GM12891 (cell line): ENCODE results near the gene FUT2.
A peak's percentile ranks its signal among the peaks of the same experiment; 100 is the strongest.
"Not testable (repeated sequence)": the region's sequence is repeated elsewhere in the genome, so short reads cannot be mapped to it uniquely, and the experiment has no call there.

ENCODE experiments used
- DNase-seq: peaks from one replicate; pipeline ENCODE4 v3.0.0; 2011; ENCODE audit warnings: low spot score; ENCODE audit not compliant: insufficient read length
- FAIRE-seq: peaks from 2 replicates; lab custom pipeline; 2011; peaks lifted over from hg19 to GRCh38; lab: Jason Lieb, UNC
- PAX5 ChIP-seq: IDR thresholded peaks from 2 replicates; pipeline ENCODE4 v1.6.1; 2011; ENCODE audit warnings: low read length, moderate library complexity, mild to moderate bottlenecking; ENCODE audit not compliant: insufficient read depth, severe bottlenecking
- POLR2A ChIP-seq: IDR thresholded peaks from 2 replicates; pipeline ENCODE4 v1.6.1; 2011; ENCODE audit warnings: low read depth, low read length, control low read depth
- POLR2AphosphoS5 ChIP-seq: IDR thresholded peaks from 2 replicates; pipeline ENCODE4 v1.6.1; 2011; ENCODE audit warnings: low read depth, low read length, control low read depth
- POU2F2 ChIP-seq: IDR thresholded peaks from 2 replicates; pipeline ENCODE4 v1.6.1; 2011; ENCODE audit warnings: low read depth, mild to moderate bottlenecking, control low read depth, low read length, moderate library complexity
- SPI1 ChIP-seq: IDR thresholded peaks from 2 replicates; pipeline ENCODE4 v1.6.1; 2011; ENCODE audit warnings: low read depth, low read length, control low read depth
- TAF1 ChIP-seq: IDR thresholded peaks from 2 replicates; pipeline ENCODE4 v1.6.1; 2011; ENCODE audit warnings: low read depth, low read length, control low read depth

Gene FUT2

GRCh38 chr19:48680436-48681126 lies 15.2 kb upstream of the FUT2 start:
- DNase-seq = no peak
- no peak for FAIRE-seq

DNA sequence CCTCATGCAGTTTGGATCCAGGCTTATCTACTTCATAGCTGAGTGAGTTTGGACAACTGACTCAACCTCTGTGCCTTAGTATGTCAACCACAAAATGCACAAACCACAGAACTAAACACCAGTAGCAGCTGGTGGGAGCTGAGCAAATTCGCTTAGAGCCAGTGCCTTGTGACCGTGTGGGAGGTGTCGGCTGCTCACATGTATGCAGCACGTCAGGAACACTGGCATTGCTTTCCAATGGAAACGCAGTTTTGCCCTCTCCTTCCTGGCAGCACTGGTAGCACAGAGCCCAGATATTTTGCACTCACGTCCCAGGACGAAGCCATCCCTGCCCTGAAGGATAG lies 14.7 kb upstream of the FUT2 start:
- FAIRE-seq = peak; percentile 87
- no peak for TF ChIP-seq SPI1
- no peak for TF ChIP-seq TAF1
- TF ChIP-seq POLR2A = no peak
- TF ChIP-seq POU2F2 = no peak
- TF ChIP-seq POLR2AphosphoS5 = no peak
- no peak for TF ChIP-seq PAX5
- DNase-seq = no peak

More at GRCh38 chr19:48680436-48681126, 15.2 kb upstream of the FUT2 start:
- no peak for TF ChIP-seq TAF1
- no peak for TF ChIP-seq POLR2AphosphoS5
- TF ChIP-seq SPI1 = no peak
- no peak for TF ChIP-seq PAX5
- no peak for TF ChIP-seq POLR2A
- TF ChIP-seq POU2F2 = no peak

DNA sequence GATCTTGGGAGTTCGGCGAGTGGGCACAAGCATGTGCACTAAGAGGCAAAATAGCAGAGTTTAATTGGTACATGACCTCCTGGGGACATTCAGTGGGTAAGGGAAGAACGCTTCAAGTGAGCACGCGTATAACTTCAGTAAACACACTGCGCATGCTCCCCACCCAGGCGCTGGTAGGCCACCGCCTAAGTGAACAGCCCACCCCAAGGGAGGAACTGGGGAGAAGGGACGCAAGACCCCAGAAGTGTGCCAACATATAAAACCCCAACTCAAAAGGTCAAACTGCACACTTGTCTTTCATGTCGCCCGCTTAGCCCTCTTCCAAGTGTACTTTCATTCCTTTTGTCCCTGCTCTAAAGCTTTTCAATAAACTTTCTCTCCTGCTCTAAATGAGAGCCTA lies 12.4 kb upstream of the FUT2 start:
- DNase-seq = no peak
- no peak for FAIRE-seq
- no peak for TF ChIP-seq TAF1
- no peak for TF ChIP-seq SPI1
- TF ChIP-seq POLR2AphosphoS5 = no peak
- no peak for TF ChIP-seq POU2F2
- no peak for TF ChIP-seq PAX5
- no peak for TF ChIP-seq POLR2A

- no peak for DNase-seq
- FAIRE-seq = no peak
- TF ChIP-seq SPI1 (no peak), POLR2A (no peak)
Observed at GRCh38 chr19:48685583-48685982, 10.2 kb upstream of the FUT2 start.

- DNase-seq = no peak
Observed at GRCh38 chr19:48686088-48686487, 9.7 kb upstream of the FUT2 start.

GRCh38 chr19:48686637-48687036 lies 9.1 kb upstream of the FUT2 start:
- not testable (repeated sequence) for DNase-seq, FAIRE-seq

More at GRCh38 chr19:48686088-48686487, 9.7 kb upstream of the FUT2 start:
- FAIRE-seq = no peak
- no peak for TF ChIP-seq PAX5
- no peak for TF ChIP-seq POLR2AphosphoS5
- TF ChIP-seq POU2F2 = no peak
- TF ChIP-seq SPI1 = no peak
- no peak for TF ChIP-seq TAF1

DNA sequence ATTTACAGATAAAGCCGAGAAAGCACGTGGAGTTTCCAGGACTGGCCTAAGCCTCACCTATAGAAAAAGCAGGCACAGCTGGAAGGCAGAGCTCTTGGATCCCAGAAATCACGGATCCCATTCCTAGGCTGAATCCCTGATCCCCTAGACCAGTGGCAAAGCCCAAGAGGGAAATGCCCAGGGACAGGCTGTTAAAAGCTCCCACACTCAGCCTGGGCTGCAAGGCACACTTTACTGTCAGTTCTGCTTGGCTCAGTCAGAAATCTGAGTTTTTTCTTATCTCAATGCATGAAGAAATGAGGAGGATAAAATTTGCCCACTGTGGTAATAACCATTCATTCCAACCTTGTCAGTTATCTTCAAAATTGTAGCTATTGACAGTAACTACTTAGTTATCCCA lies 8.0 kb upstream of the FUT2 start:
- DNase-seq = no peak
- FAIRE-seq = no peak
- TF ChIP-seq SPI1 (no peak), POU2F2 (no peak), POLR2A (no peak), PAX5 (no peak), TAF1 (no peak), POLR2AphosphoS5 (no peak)

DNA sequence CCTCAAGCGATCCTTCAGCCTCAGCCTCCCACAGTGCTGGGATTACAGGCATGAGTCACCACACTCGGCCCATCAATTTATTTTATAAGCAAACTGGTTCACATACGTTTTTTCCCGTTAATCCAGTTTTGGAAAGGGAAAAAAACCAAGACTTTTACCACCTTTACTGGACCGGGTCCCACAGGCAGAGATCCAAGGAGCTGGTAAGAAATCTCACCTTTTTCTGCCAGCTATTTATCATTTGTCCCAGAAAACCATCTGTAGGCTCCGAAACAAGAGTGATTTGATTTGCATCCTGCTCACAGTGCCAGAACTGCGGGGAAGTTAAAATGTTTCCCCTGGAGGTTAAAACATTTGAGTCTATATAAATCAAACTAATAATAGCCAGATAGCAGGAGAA lies 6.3 kb upstream of the FUT2 start:
- TF ChIP-seq TAF1 (no peak), POU2F2 (no peak), SPI1 (no peak), PAX5 (no peak), POLR2A (no peak), POLR2AphosphoS5 (no peak)
- no peak for FAIRE-seq
- no peak for DNase-seq

DNA sequence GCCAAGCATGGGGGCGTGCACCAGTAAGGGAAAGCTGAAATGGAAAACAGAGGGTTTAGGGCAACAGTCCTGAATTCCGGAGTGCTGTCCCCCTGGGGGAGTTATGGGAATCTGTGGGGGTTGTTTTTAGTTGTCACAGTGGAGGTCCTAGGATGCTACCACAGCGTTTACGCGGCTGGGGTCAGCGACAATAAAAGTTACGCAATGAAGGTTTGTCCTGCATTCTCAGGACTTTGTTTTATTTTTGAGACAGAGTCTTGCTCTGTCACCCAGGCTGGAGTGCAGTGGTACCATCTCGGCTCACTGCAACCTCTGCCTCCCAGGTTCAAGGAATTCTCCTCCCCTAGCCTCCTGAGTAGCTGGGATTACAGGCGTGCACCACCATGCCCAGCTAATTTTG lies 2.1 kb upstream of the FUT2 start:
- not testable (repeated sequence) for DNase-seq, FAIRE-seq

- FAIRE-seq = no peak
- no peak for DNase-seq
- TF ChIP-seq POU2F2 (no peak), TAF1 (no peak), POLR2A (no peak), PAX5 (no peak), POLR2AphosphoS5 (no peak)
Observed at GRCh38 chr19:48696353-48697010, 711 bp downstream of the FUT2 start.

GRCh38 chr19:48698046-48698445 lies 2.3 kb downstream of the FUT2 start:
- DNase-seq = no peak
- no peak for FAIRE-seq
- no peak for TF ChIP-seq POLR2A
- no peak for TF ChIP-seq POU2F2
- no peak for TF ChIP-seq POLR2AphosphoS5
- no peak for TF ChIP-seq PAX5
- no peak for TF ChIP-seq SPI1
